ENCODE measurements around the gene LTA4H. TPM values are rescaled to one million over a fixed set of nuclear protein-coding genes. Genes with fewer than 3 reads are reported as not detected.

The LTA4H gene
- total and polyA plus RNA-seq, 10 donors = 58.0 to 183 (median 93.5) TPM

DNA sequence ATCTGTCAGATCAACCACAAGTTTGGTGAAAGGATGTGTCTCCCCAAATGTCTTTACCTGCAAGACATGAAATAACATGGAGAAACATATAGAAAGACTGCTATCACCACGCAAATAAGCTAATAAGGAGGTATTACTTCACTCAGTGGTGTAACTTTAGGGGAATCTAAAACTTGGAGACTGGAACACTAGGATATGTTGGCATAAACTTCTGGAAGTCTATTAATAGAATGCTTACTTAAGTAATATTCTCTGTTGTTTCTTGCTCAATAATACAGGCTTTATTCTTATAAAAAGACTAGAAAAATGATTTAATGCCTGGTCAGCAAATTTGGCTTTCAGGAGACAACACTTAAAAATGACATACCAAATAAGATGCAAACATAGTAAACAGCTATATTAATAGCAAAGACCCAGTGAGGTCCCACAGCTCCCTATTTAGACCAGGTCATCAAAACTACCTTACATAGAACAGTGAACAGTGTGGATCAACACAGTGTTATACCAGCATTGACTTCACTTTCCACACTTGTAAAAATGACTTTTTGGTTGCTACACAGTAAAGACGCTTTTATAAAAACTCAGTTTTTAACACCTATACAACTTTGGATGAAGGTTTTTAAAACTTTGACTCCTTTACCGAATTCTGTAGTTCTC, 20.3 kb downstream of the LTA4H start:
- DNase-seq = no peak
- 90 to 96% (median 94%) methylated on average over 3 of the region's 3 CpGs for WGBS, 5 donors
- Histone ChIP-seq H3K27me3 (replicated peaks in 1 of 7) (no peaks in the 10 kb centered on the region), H3K36me3 (peaks cover 0 to 100% (median 84%) of the 10 kb centered on the region in 6 donors), H3K9me3 (no peaks in the 10 kb centered on the region), H3K4me3 (no peak overlapping the region), H3K4me1 (peaks cover 0 to 5% (median 4%) of the 10 kb centered on the region in 6 donors), H3K27ac (no peak overlapping the region)
- TF ChIP-seq, protein P1, sequence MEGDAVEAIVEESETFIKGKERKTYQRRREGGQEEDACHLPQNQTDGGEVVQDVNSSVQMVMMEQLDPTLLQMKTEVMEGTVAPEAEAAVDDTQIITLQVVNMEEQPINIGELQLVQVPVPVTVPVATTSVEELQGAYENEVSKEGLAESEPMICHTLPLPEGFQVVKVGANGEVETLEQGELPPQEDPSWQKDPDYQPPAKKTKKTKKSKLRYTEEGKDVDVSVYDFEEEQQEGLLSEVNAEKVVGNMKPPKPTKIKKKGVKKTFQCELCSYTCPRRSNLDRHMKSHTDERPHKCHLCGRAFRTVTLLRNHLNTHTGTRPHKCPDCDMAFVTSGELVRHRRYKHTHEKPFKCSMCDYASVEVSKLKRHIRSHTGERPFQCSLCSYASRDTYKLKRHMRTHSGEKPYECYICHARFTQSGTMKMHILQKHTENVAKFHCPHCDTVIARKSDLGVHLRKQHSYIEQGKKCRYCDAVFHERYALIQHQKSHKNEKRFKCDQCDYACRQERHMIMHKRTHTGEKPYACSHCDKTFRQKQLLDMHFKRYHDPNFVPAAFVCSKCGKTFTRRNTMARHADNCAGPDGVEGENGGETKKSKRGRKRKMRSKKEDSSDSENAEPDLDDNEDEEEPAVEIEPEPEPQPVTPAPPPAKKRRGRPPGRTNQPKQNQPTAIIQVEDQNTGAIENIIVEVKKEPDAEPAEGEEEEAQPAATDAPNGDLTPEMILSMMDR (IDR thresholded peaks at IDR 0.05 in 8 of 11, conservative IDR thresholded peaks at IDR 0.05 in 3 of 11) = no peak
- no peak for TF ChIP-seq POLR2A (IDR thresholded peaks at IDR 0.05)
- TF ChIP-seq POLR2AphosphoS5 (IDR thresholded peaks at IDR 0.05) = no peak
- intact Hi-C loops (cut with DNase I; ENCODE audit: low total_unique reads) = no loop called here

DNA sequence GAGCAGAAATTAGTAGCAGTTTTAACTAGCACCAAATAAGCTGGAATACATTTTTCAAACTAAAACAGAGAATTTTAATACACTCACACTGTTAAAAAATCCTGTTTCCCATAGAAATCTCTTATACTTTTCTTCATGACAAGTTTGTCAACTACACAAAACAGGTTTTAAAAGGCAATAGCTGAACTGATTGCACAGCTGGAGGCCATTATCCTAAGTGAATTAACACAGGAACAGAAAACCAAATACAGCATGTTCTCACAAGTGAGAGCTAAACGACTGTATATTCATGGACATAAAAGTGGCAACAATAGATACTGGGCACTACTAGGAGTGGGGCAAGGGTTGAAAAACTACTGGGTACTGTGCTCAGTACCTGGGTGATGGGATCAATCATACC, 27.7 kb downstream of the LTA4H start:
- H3K27ac ChIP-seq = no peak overlapping the region
- H3K4me1 ChIP-seq = no peaks in the 10 kb centered on the region
- DNase-seq = no peak
- intact Hi-C loops (cut with DNase I; ENCODE audit: low total_unique reads) = no loop called here
- no peaks in the 10 kb centered on the region for H3K27me3 ChIP-seq (replicated peaks in 1 of 7)
- H3K4me3 ChIP-seq = no peak overlapping the region
- H3K36me3 ChIP-seq = peaks cover 0 to 100% (median 90%) of the 10 kb centered on the region in 6 donors
- WGBS, 5 donors = 71 to 83% (median 78%) methylated on average over 1 of the region's 1 CpG
- TF ChIP-seq, protein P1 (IDR thresholded peaks at IDR 0.05 in 8 of 11, conservative IDR thresholded peaks at IDR 0.05 in 3 of 11) = no peak
- H3K9me3 ChIP-seq = no peaks in the 10 kb centered on the region

DNA sequence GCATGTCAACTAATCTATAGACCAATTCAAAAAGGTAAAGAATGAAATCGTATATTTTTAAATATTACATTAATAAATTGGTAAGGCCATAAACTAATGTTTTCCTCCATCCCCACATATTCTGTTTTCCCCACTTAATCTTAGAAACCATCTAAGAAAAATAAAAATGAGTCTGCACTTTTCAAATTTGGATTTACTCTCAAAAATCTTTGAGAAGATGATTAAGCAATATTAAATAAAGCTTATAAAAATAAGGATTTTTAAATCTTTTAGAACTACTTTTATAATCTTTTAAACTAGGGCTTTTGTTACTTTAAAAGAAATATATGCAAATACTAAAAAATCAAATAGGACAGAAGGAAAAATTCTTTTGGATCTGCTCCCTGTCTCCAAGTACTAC, 28.7 kb downstream of the LTA4H start:
- Histone ChIP-seq H3K36me3 (peaks cover 0 to 100% (median 90%) of the 10 kb centered on the region in 6 donors), H3K4me3 (no peak overlapping the region), H3K27ac (no peak overlapping the region), H3K27me3 (replicated peaks in 1 of 7) (no peaks in the 10 kb centered on the region), H3K9me3 (no peaks in the 10 kb centered on the region), H3K4me1 (no peaks in the 10 kb centered on the region)
- WGBS, 5 donors = 91 to 97% (median 95%) methylated on average over 1 of the region's 1 CpG
- intact Hi-C loops (cut with DNase I; ENCODE audit: low total_unique reads) = no loop called here
- TF ChIP-seq, protein P1 (IDR thresholded peaks at IDR 0.05 in 8 of 11, conservative IDR thresholded peaks at IDR 0.05 in 3 of 11) = no peak
- TF ChIP-seq POLR2AphosphoS5 (IDR thresholded peaks at IDR 0.05) (no peak), POLR2A (IDR thresholded peaks at IDR 0.05) (no peak)
- DNase-seq = no peak

DNA sequence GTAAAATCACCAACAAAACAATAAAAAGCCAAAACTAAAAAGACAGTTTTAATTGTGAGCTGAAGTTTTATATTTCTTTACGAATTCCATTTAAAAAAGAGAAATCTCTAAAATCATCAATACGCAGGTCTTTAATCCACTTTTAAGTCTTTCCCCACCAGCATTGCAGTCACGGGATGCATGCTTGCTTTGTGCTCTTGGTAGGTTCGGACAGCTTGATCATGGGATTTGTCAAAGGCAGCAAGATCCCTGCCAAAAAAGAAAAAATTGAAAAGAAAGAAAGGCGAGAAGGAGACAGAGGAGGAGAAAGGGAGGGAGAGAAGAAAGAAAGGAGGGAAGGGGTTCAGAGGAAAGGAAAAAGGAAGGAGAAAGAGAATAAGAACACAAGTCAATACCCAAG, 34.5 kb downstream of the LTA4H start:
- Histone ChIP-seq H3K4me1 (peaks cover 0 to 20% (median 6%) of the 10 kb centered on the region in 6 donors), H3K4me3 (no peak overlapping the region), H3K36me3 (peaks cover 0 to 72% (median 50%) of the 10 kb centered on the region in 6 donors), H3K27me3 (replicated peaks in 1 of 7) (no peaks in the 10 kb centered on the region), H3K27ac (no peak overlapping the region), H3K9me3 (no peaks in the 10 kb centered on the region)
- DNase-seq = no peak
- intact Hi-C loops (cut with DNase I; ENCODE audit: low total_unique reads) = loop anchor here (5.0 kb wide), 1 partner anchor 79 kb away; no protein-coding TSS in a partner anchor
- no peak for TF ChIP-seq POLR2A (IDR thresholded peaks at IDR 0.05)
- TF ChIP-seq, protein P1 (IDR thresholded peaks at IDR 0.05 in 8 of 11, conservative IDR thresholded peaks at IDR 0.05 in 3 of 11) = no peak
- 93 to 98% (median 95%) methylated on average over 5 of the region's 5 CpGs for WGBS, 5 donors

Measured in spleen (tissue), 11 donors.